HG03571 (cell line): ENCODE data around the gene DAP.

Source experiments
- ATAC-seq: cut with Tn5 transposase; IDR thresholded peaks from one replicate; pipeline ENCODE4 v1.9.1; 2021; ENCODE audit not compliant: unreplicated experiment

The DAP gene

GRCh38 chr5:10695055-10695649 lies 65.9 kb downstream of the DAP start:
- ATAC-seq: peak; percentile 47

- ATAC-seq: no peak
These were observed 68.9 kb downstream of the DAP start for GRCh38 chr5:10691826-10692785.

DNA sequence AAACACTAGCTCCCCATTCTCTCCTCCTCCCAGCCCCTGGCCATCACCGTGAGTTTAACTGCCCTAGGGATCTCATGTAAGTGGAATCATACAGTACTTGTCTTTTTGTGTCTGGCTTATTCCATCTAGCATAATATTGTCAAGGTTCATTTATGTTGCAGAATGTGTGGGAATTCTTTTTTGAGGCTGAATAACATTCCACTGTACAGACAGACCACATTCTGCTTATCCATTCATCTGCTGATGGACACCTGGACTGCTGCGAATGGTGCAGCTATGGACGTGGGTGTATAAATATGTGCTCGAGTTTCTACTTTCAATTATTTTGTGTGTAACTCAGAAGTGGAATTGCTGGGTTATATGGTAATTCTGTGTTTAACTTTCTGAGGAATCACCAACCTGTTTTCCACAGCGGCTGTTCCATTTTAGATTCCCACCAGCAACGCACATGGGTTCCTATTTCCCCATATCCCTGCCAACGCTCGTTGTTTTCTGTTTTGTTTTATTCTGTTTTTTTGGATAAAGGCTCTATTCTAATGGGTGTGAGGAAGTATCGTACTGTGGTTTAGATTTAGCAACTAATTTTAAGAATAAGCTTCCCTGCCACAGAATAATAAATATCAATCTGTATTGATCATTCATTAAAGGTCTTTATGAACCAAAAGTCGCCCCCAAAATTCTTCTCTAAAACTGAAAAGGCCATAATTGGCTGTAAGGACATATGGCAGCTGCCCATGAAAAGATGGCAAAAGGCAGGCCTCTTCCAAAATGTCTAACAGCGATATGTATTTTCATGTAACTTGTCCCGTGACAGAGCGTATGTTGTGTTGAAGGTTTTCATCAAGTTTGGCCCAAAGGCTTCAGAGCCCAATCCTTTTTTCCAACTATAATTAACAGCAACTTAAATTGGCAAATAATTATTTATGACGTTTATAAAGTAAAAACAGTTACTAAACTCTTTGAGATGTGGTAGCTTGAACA lies 70.3 kb downstream of the DAP start:
- ATAC-seq: no peak

GRCh38 chr5:10689391-10690081 lies 71.5 kb downstream of the DAP start:
- no peak for ATAC-seq

GRCh38 chr5:10688651-10689171 lies 72.3 kb downstream of the DAP start:
- ATAC-seq: no peak

DNA sequence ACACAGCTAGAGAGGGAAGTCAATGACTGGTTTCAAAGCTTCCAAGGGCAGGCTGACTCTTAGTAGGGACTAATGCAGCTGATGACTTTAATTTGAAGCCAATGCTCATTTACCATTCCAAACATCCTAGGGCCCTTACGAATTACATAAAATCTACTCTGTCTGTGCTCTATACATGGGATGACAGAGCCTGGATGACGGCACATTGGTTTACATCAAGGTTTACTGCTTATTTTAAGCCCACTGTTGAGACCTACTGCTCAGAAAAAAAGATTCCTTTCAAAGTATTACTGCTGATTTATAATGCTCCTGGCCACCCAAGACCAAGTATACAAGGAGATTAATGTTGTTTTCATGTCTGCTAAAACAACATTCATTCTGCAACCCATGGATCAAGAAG lies 74.1 kb downstream of the DAP start:
- ATAC-seq: no peak

GRCh38 chr5:10685115-10685521 lies 75.9 kb downstream of the DAP start:
- peak; percentile 66 for ATAC-seq

GRCh38 chr5:10684303-10685086 lies 76.5 kb downstream of the DAP start:
- peak; percentile 60 for ATAC-seq

DNA sequence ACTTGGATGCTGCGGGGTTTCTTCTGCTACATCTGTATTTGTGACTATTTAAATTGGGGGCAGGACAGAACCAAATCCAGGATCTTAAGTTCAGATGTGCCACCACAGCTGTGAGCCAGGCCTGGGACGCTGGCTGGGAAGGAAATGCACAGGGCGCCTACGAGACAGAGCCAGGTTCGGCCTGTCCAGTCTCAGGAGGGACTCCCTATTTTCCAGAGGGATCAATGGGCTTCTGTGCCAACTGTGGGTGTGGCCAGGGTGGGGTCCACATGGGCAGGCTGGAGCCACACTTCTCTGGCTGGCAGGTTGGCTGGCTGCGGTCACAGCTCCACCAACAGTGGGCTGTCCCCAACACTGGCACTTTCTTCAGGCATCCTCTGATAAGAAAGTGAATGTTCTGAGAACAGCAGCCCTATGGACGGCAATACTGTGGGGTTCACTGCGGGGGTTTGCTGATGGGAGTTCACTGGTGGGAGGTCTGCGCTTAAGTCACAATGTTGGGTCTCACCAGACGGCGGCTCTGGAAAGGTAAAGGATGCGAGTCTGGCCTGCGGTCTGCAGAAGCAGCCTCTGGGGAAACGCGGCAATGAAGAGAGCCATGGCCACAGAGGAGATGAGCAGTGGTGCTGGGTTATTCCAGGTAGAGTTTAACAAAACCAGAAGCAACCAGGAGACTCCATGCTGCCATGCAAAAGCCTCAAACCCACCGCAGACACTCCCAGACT lies 78.1 kb downstream of the DAP start:
- no peak for ATAC-seq

DNA sequence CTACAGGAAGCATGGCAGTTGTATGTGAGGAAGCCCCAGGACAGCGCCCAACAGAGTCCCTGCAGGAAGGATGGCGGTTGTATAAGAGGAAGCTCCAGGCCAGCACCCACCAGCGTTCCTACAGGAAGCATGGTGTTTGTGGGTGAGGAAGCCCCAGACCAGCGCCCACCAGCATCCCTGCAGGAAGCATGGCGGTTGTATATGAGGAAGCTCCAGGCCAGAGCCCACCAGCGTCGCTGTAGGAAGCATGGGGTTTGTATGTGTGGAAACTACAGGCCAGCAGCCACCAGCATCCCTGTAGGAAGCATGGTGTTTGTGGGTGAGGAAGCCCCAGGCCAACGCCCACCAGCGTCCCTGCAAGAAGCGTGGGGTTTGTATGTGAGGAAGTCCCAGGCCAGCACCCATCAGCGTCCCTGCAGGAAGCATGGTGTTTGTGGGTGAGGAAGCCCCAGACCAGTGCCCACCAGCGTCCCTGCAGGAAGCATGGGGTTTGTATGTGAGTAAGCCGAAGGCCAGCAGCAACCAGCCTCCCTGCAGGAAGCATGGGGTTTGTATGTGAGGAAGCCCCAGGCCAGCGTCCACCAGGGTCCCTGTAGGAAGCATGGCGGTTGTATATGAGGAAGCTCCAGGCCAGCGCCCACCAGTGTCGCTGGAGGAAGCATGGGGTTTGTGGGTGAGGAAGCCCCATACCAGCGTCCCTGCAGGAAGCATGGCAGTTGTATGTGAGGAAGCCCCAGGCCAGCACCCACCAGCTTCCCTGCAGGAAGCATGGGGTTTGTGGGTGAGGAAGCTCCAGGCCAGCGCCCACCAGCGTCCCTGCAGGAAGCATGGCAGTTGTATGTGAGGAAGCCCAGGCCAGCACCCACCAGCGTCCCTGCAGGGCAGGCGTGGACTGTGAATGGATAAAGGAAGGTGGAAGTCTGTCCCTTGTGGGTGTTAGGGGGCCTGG lies 79.0 kb downstream of the DAP start:
- no peak for ATAC-seq

GRCh38 chr5:10680876-10681481 lies 80.1 kb downstream of the DAP start:
- ATAC-seq: no peak

GRCh38 chr5:10679336-10679988 lies 81.6 kb downstream of the DAP start:
- no peak for ATAC-seq

DNA sequence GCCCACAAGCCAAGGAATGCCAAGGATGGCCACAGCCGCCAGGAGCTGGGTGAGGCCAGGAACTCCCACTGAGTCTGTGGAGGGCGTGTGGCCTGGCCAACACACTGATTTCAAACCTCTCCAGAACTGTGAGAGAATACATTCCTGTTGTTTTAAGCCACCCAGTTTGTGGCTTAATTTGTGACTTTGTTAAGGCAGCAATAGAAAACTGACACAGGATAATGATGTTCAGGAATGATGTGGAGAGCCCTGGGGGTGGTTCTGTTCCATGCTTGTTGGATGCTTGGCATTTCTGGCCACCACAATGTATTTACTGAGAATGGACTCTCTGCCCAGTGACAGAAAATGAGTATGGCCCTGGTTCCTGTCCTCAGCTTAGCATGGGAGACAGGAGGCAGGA lies 82.8 kb downstream of the DAP start:
- ATAC-seq: no peak

- ATAC-seq: no peak
These were observed 83.5 kb downstream of the DAP start for GRCh38 chr5:10677533-10677932.

DNA sequence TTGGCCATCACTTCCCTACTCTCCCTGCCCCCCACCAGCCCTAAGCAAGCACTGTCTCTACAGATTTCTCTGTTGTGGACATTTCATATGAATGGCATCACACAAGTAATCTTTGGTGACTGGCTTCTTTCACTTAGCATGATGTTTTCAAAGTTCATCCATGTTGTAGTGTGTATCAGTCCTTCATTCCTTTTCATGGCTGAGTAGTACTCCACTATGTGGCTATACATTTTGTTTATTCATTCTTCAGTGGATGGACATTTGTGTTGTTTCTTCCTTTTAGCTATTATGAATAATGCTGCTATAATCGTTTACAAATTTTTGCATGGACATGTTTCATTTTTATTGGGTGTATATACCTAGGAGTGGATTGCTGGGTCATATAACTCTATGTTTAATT lies 84.1 kb downstream of the DAP start:
- ATAC-seq: no peak

- ATAC-seq: no peak
These were observed 84.8 kb downstream of the DAP start for GRCh38 chr5:10676224-10676623.

- ATAC-seq: no peak
These were observed 85.8 kb downstream of the DAP start for GRCh38 chr5:10675177-10675700.
